Parathyroid adenoma (tissue), 2 donors: ENCODE results near the gene TP53BP1.
A peak's percentile ranks its signal among the peaks of the same experiment; 100 is the strongest.

Experiments
- H2AFZ ChIP-seq: fragments of 300-600 bp; sonication (generic); one replicate; pipeline ENCODE4 v1.7.0; 2017; ENCODE audit warnings: antibody characterized with exemption, mild to moderate bottlenecking
- H3K27ac ChIP-seq: fragments of 300-600 bp; sonication (generic); one replicate; pipeline ENCODE4 v1.7.0; 2017
- H3K27me3 ChIP-seq: fragments of 300-600 bp; sonication (generic); one replicate; pipeline ENCODE4 v1.7.0; 2017; ENCODE audit warnings: low read length; ENCODE audit not compliant: control insufficient read depth, insufficient read depth
- H3K36me3 ChIP-seq: fragments of 300-600 bp; sonication (generic); one replicate; pipeline ENCODE4 v1.7.0; 2017; ENCODE audit warnings: low read length; ENCODE audit not compliant: control insufficient read depth, insufficient read depth
- H3K4me1 ChIP-seq: fragments of 300-600 bp; sonication (generic); one replicate; pipeline ENCODE4 v1.7.0; 2017; ENCODE audit warnings: control low read depth
- H3K4me2 ChIP-seq: fragments of 300-600 bp; sonication (generic); one replicate; pipeline ENCODE4 v1.7.0; 2017; ENCODE audit warnings: low read length
- H3K4me3 ChIP-seq: fragments of 300-600 bp; sonication (generic); one replicate; pipeline ENCODE4 v1.7.0; 2017; ENCODE audit warnings: low read depth, low read length
- H3K79me2 ChIP-seq: fragments of 300-600 bp; sonication (generic); one replicate; pipeline ENCODE4 v1.7.0; 2017; ENCODE audit warnings: control low read depth
- H3K9ac ChIP-seq: fragments of 300-600 bp; sonication (generic); one replicate; pipeline ENCODE4 v1.7.0; 2017; ENCODE audit warnings: mild to moderate bottlenecking
- H3K9me3 ChIP-seq: fragments of 300-600 bp; sonication (generic); one replicate; pipeline ENCODE4 v1.7.0; 2017; ENCODE audit warnings: low read length; ENCODE audit not compliant: control insufficient read depth
- CTCF ChIP-seq: fragments of 300-600 bp; sonication (generic); IDR thresholded peaks from one replicate; pipeline ENCODE4 v1.7.0; 2017; ENCODE audit warnings: antibody characterized with exemption, mild to moderate bottlenecking
- donor health status: primary hyperparathyroidism.

The TP53BP1 gene

GRCh38 chr15:43516185-43516584 is 23.2 kb upstream of the TP53BP1 start:
- Histone ChIP-seq H3K4me1 (peaks cover 2% of the 10 kb centered on the region), H3K4me2 (no peak overlapping the region), H3K27ac (no peak overlapping the region), H3K79me2 (no peaks in the 10 kb centered on the region), H3K4me3 (no peak overlapping the region), H3K36me3 (no peaks in the 10 kb centered on the region), H3K9ac (no peak overlapping the region), H3K27me3 (no peaks in the 10 kb centered on the region), H3K9me3 (no peaks in the 10 kb centered on the region), H2AFZ (no peak overlapping the region)
- no peak for TF ChIP-seq CTCF

- Histone ChIP-seq H3K9me3 (no peaks in the 10 kb centered on the region), H3K4me2 (no peak overlapping the region), H3K27ac (no peak overlapping the region), H3K36me3 (no peaks in the 10 kb centered on the region), H3K9ac (no peak overlapping the region), H3K27me3 (no peaks in the 10 kb centered on the region), H3K4me3 (no peak overlapping the region), H3K4me1 (peaks cover 3% of the 10 kb centered on the region), H2AFZ (no peak overlapping the region), H3K79me2 (no peaks in the 10 kb centered on the region)
- no peak for TF ChIP-seq CTCF
These were observed 22.8 kb upstream of the TP53BP1 start for GRCh38 chr15:43515741-43516140.

GRCh38 chr15:43514241-43515057 is 21.5 kb upstream of the TP53BP1 start:
- H3K27me3 ChIP-seq: no peaks in the 10 kb centered on the region
- H3K9me3 ChIP-seq: no peaks in the 10 kb centered on the region
- no peak overlapping the region for H2AFZ ChIP-seq
- peaks cover 3% of the 10 kb centered on the region for H3K4me1 ChIP-seq
- H3K4me2 ChIP-seq: no peak overlapping the region
- no peak overlapping the region for H3K4me3 ChIP-seq
- peak; percentile 29 for TF ChIP-seq CTCF
- no peak overlapping the region for H3K27ac ChIP-seq
- H3K36me3 ChIP-seq: no peaks in the 10 kb centered on the region
- H3K9ac ChIP-seq: no peak overlapping the region
- H3K79me2 ChIP-seq: no peaks in the 10 kb centered on the region

GRCh38 chr15:43513550-43513949 is 20.6 kb upstream of the TP53BP1 start:
- H3K9ac ChIP-seq: no peak overlapping the region
- H3K4me2 ChIP-seq: no peak overlapping the region
- H3K27ac ChIP-seq: no peak overlapping the region
- H3K4me3 ChIP-seq: no peak overlapping the region
- H2AFZ ChIP-seq: no peak overlapping the region
- no peaks in the 10 kb centered on the region for H3K27me3 ChIP-seq
- H3K36me3 ChIP-seq: no peaks in the 10 kb centered on the region
- TF ChIP-seq CTCF: no peak
- no peaks in the 10 kb centered on the region for H3K9me3 ChIP-seq
- H3K79me2 ChIP-seq: no peaks in the 10 kb centered on the region
- peaks cover 5% of the 10 kb centered on the region for H3K4me1 ChIP-seq
